Astrocyte of the hippocampus (primary cell): ENCODE data around the gene EDN1.

Experiments used
- DNase-seq: peaks from one replicate; pipeline ENCODE4 v3.0.0; 2011; ENCODE audit warnings: low read depth, low spot score

EDN1 gene

GRCh38 chr6:12344961-12345693 lies 55.0 kb downstream of the EDN1 start:
- no peak for DNase-seq

DNA sequence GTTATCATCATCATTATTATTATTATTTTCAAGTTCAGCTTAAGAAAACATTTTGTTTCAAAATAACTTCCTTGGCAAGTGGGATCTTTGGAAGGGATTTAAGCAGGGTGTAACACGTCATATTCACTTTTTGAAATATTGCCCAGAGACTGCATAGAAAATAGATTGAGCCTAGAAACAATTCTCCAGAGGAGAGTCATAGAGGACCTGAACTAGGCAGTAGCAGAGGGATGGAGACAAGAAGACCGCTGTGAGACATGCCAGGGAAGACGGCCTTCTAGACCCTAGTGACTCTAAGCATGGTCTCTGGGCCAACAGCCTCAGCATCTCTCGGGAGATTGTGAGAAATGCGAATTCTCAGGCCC lies 55.5 kb downstream of the EDN1 start:
- DNase-seq = no peak
